ENCODE data around the gene CYP4Z1. TPM values are rescaled to one million over a fixed set of nuclear protein-coding genes. Genes with fewer than 3 reads are reported as not detected.

The CYP4Z1 gene
- polyA plus RNA-seq: 0.67 and 4.8 TPM in 2 replicates

GRCh38 chr1:47067097-47067594 is at the start of gene CYP4Z1:
CYP4Z1 (plus strand) TSS chr1:47067231; CDS start chr1:47067491, 260 bp downstream.

GRCh38 chr1:47023268-47024140 is 43.5 kb upstream of the CYP4Z1 start, which contains the start of gene CYP4X1:
CYP4X1 (plus strand) TSS chr1:47023669; CDS start chr1:47023818, 149 bp downstream.

GRCh38 chr1:47137198-47137597 is 70.2 kb downstream of the CYP4Z1 start, which contains the start of gene CYP4A22:
CYP4A22 (plus strand) TSS chr1:47137441; CDS start chr1:47137486, 45 bp downstream.

Other genes with a start within 250 kb of the CYP4Z1 start
- 0.27 TPM in 1 of 2 replicates, not detected in the other for gene CYP4A11, start 125.8 kb upstream of the CYP4Z1 start, polyA plus RNA-seq
- 30.0 and 42.0 TPM in 2 replicates for gene CYP4X1, start 43.6 kb upstream of the CYP4Z1 start, polyA plus RNA-seq
- 0.23 TPM in 1 of 2 replicates, not detected in the other for gene CYP4A22, start 70.2 kb downstream of the CYP4Z1 start, polyA plus RNA-seq
- not detected in 2 replicates for gene PDZK1IP1, start 122.8 kb downstream of the CYP4Z1 start, polyA plus RNA-seq
- gene TAL1, start 165.0 kb downstream of the CYP4Z1 start, polyA plus RNA-seq: not detected in 2 replicates
- 1.2 TPM in 1 of 2 replicates, not detected in the other for gene STIL, start 246.9 kb downstream of the CYP4Z1 start, polyA plus RNA-seq